Mesenteric fat pad (tissue), 1 donor: ENCODE results near the gene SYTL2. TPM values are rescaled to one million over a fixed set of nuclear protein-coding genes. Genes with fewer than 3 reads are reported as not detected.

Source experiments
- DNase-seq: peaks from one replicate; pipeline ENCODE4 v3.0.0-alpha.2; 2020; ENCODE audit warnings: low spot score
- total RNA-seq: library from RNA; stranded (reverse); fragmentation: NEBNext Ultra II Directional; extraction: Animal tissue kit (Norgen Biotek cat#: 25700); gene quantifications from one replicate; pipeline ENCODE4 v1.2.1, GENCODE V29; 2021
- donor health status: DM: yes; HTN: yes; CAD: no.

Gene SYTL2
- total RNA-seq, 1 donor from 2014 or later = 13.5 TPM

GRCh38 chr11:85764796-85765195, 46.1 kb downstream of the SYTL2 start:
- no peak for DNase-seq

- DNase-seq = no peak
Measured at GRCh38 chr11:85762226-85762625, 48.7 kb downstream of the SYTL2 start.

GRCh38 chr11:85759915-85760314, 51.0 kb downstream of the SYTL2 start:
- no peak for DNase-seq

- DNase-seq = no peak
Measured at GRCh38 chr11:85758480-85759039, 52.4 kb downstream of the SYTL2 start.

- DNase-seq = no peak
Measured at GRCh38 chr11:85758026-85758425, 52.9 kb downstream of the SYTL2 start.

- DNase-seq = no peak
Measured at GRCh38 chr11:85756401-85757200, 54.3 kb downstream of the SYTL2 start.

- no peak for DNase-seq
Measured at GRCh38 chr11:85755701-85756100, 55.2 kb downstream of the SYTL2 start.

- DNase-seq = no peak
Measured at GRCh38 chr11:85755285-85755684, 55.7 kb downstream of the SYTL2 start.

- DNase-seq = no peak
Measured at GRCh38 chr11:85752890-85753581, 57.9 kb downstream of the SYTL2 start.

GRCh38 chr11:85752201-85752889, 58.6 kb downstream of the SYTL2 start:
- DNase-seq = no peak

- DNase-seq = no peak
Measured at GRCh38 chr11:85751724-85752123, 59.2 kb downstream of the SYTL2 start.

GRCh38 chr11:85750646-85751045, 60.3 kb downstream of the SYTL2 start:
- no peak for DNase-seq

- no peak for DNase-seq
Measured at GRCh38 chr11:85749884-85750283, 61.1 kb downstream of the SYTL2 start.

GRCh38 chr11:85749287-85749834, 61.6 kb downstream of the SYTL2 start:
- no peak for DNase-seq

- DNase-seq = no peak
Measured at GRCh38 chr11:85748455-85748891, 62.5 kb downstream of the SYTL2 start.

- DNase-seq = no peak
Measured at GRCh38 chr11:85746670-85747069, 64.3 kb downstream of the SYTL2 start.

- no peak for DNase-seq
Measured at GRCh38 chr11:85745626-85746025, 65.3 kb downstream of the SYTL2 start.

GRCh38 chr11:85742873-85743275, 68.1 kb downstream of the SYTL2 start:
- no peak for DNase-seq

GRCh38 chr11:85742348-85742747, 68.6 kb downstream of the SYTL2 start:
- no peak for DNase-seq

- no peak for DNase-seq
Measured at GRCh38 chr11:85740481-85741400, 70.2 kb downstream of the SYTL2 start.
